Endothelial cell (in vitro differentiated cells): ENCODE measurements around the gene LRP5. TPM values are rescaled to one million over a fixed set of nuclear protein-coding genes. Genes with fewer than 3 reads are reported as not detected.
"Not testable (repeated sequence)": the region's sequence is repeated elsewhere in the genome, so short reads cannot be mapped to it uniquely, and the experiment has no call there.

Experiments
- DNase-seq: peaks from one replicate; pipeline ENCODE4 v3.0.0; 2021; ENCODE audit warnings: low spot score
- H3K27ac Mint-ChIP-seq: one replicate; pipeline ENCODE4 v1.8.0; 2021; ENCODE audit warnings: mixed read lengths, inconsistent platforms; ENCODE audit not compliant: unreplicated experiment
- H3K27me3 Mint-ChIP-seq: one replicate; pipeline ENCODE4 v1.8.0; 2021; ENCODE audit warnings: mild to moderate bottlenecking, moderate library complexity, mixed read lengths, inconsistent platforms; ENCODE audit not compliant: unreplicated experiment
- H3K36me3 Mint-ChIP-seq: one replicate; pipeline ENCODE4 v1.8.0; 2021; ENCODE audit warnings: mild to moderate bottlenecking, low read depth, mixed read lengths, inconsistent platforms; ENCODE audit not compliant: unreplicated experiment
- H3K4me1 Mint-ChIP-seq: one replicate; pipeline ENCODE4 v1.8.0; 2021; ENCODE audit warnings: mild to moderate bottlenecking, mixed read lengths, inconsistent platforms; ENCODE audit not compliant: unreplicated experiment
- H3K4me3 Mint-ChIP-seq: one replicate; pipeline ENCODE4 v1.8.0; 2021; ENCODE audit warnings: mild to moderate bottlenecking, mixed read lengths, inconsistent platforms; ENCODE audit not compliant: unreplicated experiment
- H3K9me3 Mint-ChIP-seq: one replicate; pipeline ENCODE4 v1.8.0; 2021; ENCODE audit warnings: mixed read lengths, inconsistent platforms; ENCODE audit not compliant: unreplicated experiment
- CTCF ChIP-seq: fragments of 200-600 bp; sonication (generic); IDR thresholded peaks from one replicate; pipeline ENCODE4 v1.5.0; 2021; ENCODE audit warnings: antibody characterized with exemption; ENCODE audit not compliant: unreplicated experiment
- total RNA-seq: library from RNA; stranded (reverse); fragmentation: NEBNext Ultra II Directional; extraction: Animal tissue kit (Norgen Biotek cat#: 25700); gene quantifications from one replicate; pipeline ENCODE4 v1.2.1, GENCODE V29; 2021; ENCODE audit not compliant: unreplicated experiment

LRP5 gene
- total RNA-seq, 1 donor from 2014 or later: 72.3 TPM

GRCh38 chr11:68398995-68399851, 86.8 kb downstream of the LRP5 start:
- DNase-seq: no peak
- no peak for TF ChIP-seq CTCF
- no peaks in the 10 kb centered on the region for H3K9me3 Mint-ChIP-seq

GRCh38 chr11:68399916-68400315, 87.5 kb downstream of the LRP5 start:
- Mint-ChIP-seq H3K4me3 (no peak overlapping the region), H3K36me3 (peaks cover 18% of the 10 kb centered on the region), H3K9me3 (no peaks in the 10 kb centered on the region), H3K27me3 (peaks cover 3% of the 10 kb centered on the region), H3K4me1 (peaks cover 9% of the 10 kb centered on the region), H3K27ac (no peak overlapping the region)
- no peak for TF ChIP-seq CTCF
- DNase-seq: no peak

More at GRCh38 chr11:68398995-68399851, 86.8 kb downstream of the LRP5 start:
- H3K4me3 Mint-ChIP-seq: no peak overlapping the region
- peaks cover 5% of the 10 kb centered on the region for H3K27me3 Mint-ChIP-seq
- H3K27ac Mint-ChIP-seq: no peak overlapping the region
- H3K4me1 Mint-ChIP-seq: peaks cover 9% of the 10 kb centered on the region
- H3K36me3 Mint-ChIP-seq: peaks cover 18% of the 10 kb centered on the region

- not testable (repeated sequence) for DNase-seq
These were observed 88.2 kb downstream of the LRP5 start for GRCh38 chr11:68400584-68400983.

GRCh38 chr11:68401856-68402255, 89.5 kb downstream of the LRP5 start:
- TF ChIP-seq CTCF: no peak
- peaks cover 13% of the 10 kb centered on the region for H3K4me1 Mint-ChIP-seq
- H3K4me3 Mint-ChIP-seq: no peak overlapping the region
- no peaks in the 10 kb centered on the region for H3K9me3 Mint-ChIP-seq
- H3K36me3 Mint-ChIP-seq: peaks cover 13% of the 10 kb centered on the region
- peaks cover 1% of the 10 kb centered on the region for H3K27me3 Mint-ChIP-seq
- DNase-seq: no peak
- no peak overlapping the region for H3K27ac Mint-ChIP-seq

More at GRCh38 chr11:68400584-68400983, 88.2 kb downstream of the LRP5 start:
- H3K4me3 Mint-ChIP-seq, H3K4me1 Mint-ChIP-seq, H3K9me3 Mint-ChIP-seq, H3K27ac Mint-ChIP-seq, H3K27me3 Mint-ChIP-seq: not testable (repeated sequence)
- H3K36me3 Mint-ChIP-seq: peaks cover 13% of the 10 kb centered on the region

- TF ChIP-seq CTCF: no peak
- Mint-ChIP-seq H3K27ac (no peak overlapping the region), H3K4me3 (no peak overlapping the region), H3K36me3 (peaks cover 15% of the 10 kb centered on the region), H3K27me3 (peaks cover 1% of the 10 kb centered on the region), H3K4me1 (peaks cover 14% of the 10 kb centered on the region), H3K9me3 (no peaks in the 10 kb centered on the region)
- no peak for DNase-seq
These were observed 90.1 kb downstream of the LRP5 start for GRCh38 chr11:68402355-68403031.
